ENCODE measurements around the gene LEO1.

GRCh38 chr15:51931016-51931415 is 40.6 kb downstream of the LEO1 start:
- TF ChIP-seq, protein P1, sequence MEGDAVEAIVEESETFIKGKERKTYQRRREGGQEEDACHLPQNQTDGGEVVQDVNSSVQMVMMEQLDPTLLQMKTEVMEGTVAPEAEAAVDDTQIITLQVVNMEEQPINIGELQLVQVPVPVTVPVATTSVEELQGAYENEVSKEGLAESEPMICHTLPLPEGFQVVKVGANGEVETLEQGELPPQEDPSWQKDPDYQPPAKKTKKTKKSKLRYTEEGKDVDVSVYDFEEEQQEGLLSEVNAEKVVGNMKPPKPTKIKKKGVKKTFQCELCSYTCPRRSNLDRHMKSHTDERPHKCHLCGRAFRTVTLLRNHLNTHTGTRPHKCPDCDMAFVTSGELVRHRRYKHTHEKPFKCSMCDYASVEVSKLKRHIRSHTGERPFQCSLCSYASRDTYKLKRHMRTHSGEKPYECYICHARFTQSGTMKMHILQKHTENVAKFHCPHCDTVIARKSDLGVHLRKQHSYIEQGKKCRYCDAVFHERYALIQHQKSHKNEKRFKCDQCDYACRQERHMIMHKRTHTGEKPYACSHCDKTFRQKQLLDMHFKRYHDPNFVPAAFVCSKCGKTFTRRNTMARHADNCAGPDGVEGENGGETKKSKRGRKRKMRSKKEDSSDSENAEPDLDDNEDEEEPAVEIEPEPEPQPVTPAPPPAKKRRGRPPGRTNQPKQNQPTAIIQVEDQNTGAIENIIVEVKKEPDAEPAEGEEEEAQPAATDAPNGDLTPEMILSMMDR (IDR thresholded peaks at IDR 0.05): no peak
- no peak for TF ChIP-seq ZNF263 (CRISPR knock-in tag; IDR thresholded peaks at IDR 0.05; ENCODE audit: low read depth)
- TF ChIP-seq, protein P2, sequence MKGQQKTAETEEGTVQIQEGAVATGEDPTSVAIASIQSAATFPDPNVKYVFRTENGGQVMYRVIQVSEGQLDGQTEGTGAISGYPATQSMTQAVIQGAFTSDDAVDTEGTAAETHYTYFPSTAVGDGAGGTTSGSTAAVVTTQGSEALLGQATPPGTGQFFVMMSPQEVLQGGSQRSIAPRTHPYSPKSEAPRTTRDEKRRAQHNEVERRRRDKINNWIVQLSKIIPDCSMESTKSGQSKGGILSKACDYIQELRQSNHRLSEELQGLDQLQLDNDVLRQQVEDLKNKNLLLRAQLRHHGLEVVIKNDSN (CRISPR knock-in tag; IDR thresholded peaks at IDR 0.05): no peak

Measured in WTC11 (cell line).